ENCODE data around the gene TEN1.
"Not testable (repeated sequence)": the region's sequence is repeated elsewhere in the genome, so short reads cannot be mapped to it uniquely, and the experiment has no call there.

TEN1 gene

GRCh38 chr17:76022973-76023899 is 44.2 kb downstream of the TEN1 start:
- in situ Hi-C loops (cut with MboI; ENCODE audit: low sequenced_read_pairs) = no loop called here

GRCh38 chr17:76023900-76024237 is 44.8 kb downstream of the TEN1 start:
- in situ Hi-C loops (cut with MboI; ENCODE audit: low sequenced_read_pairs) = no loop called here

DNA sequence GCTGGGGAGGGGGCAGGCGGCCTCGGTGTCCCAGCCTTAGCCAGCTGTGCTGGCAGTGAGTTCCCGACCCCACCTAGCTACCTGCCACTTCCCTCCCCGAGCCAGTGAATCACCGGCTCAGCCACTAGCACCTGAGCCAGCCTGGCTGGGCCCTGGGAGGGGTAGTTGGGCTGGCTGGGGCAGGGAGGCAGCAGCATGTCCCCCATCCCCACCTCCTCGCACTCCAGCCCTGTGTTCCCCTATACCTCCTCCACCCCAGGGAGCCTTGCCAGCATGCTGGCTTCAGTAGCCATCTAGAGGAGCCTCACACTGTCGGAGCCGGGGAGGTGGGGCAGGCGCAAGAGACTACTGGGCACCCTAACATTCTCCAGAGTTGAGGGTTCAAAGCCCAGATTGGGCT is 45.3 kb downstream of the TEN1 start:
- in situ Hi-C loops (cut with MboI; ENCODE audit: low sequenced_read_pairs) = no loop called here

DNA sequence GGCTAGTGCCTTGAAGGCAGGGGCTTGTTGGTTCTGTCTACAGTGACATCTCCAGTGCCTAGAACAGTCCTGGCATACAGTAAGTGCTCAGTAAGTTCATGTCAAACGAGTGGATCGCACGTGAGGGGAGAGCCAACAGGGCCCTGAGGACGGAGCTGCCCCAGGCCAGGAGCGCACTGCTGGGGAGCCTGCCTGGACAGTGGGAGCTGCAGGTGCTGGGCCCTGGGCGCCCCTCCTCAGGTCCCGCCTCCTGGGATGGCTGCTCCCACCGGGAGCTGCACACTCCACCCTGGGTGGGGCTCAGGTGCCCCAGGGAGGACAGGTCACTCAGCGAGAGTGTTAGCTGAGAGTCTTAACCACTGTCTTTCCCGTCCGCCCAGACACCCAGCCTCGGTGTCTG is 46.3 kb downstream of the TEN1 start:
- in situ Hi-C loops (cut with MboI; ENCODE audit: low sequenced_read_pairs) = no loop called here

DNA sequence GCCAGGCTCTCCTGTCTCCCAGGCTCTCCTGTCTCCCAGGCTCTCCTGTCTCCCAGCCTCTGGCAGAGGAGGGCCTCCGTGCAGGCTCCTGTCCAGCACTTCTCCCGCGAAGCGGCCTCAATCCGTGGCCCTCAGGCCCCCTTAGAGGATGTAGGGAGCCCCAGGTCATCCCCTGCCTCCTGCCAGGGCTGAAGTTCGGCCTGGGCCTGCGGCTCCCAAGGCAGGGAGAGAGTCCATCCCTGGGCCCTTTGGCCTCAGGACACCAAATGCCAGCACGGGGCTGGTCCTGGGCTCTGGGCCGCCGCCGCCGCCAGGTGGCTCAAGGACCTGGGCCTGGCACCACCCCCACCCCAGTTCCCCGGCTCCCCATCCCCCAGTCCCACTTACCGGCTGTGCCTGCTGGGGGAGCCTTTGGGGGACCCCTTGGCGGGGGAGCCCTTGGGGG is 47.7 kb downstream of the TEN1 start:
- in situ Hi-C loops (cut with MboI; ENCODE audit: low sequenced_read_pairs) = no loop called here

DNA sequence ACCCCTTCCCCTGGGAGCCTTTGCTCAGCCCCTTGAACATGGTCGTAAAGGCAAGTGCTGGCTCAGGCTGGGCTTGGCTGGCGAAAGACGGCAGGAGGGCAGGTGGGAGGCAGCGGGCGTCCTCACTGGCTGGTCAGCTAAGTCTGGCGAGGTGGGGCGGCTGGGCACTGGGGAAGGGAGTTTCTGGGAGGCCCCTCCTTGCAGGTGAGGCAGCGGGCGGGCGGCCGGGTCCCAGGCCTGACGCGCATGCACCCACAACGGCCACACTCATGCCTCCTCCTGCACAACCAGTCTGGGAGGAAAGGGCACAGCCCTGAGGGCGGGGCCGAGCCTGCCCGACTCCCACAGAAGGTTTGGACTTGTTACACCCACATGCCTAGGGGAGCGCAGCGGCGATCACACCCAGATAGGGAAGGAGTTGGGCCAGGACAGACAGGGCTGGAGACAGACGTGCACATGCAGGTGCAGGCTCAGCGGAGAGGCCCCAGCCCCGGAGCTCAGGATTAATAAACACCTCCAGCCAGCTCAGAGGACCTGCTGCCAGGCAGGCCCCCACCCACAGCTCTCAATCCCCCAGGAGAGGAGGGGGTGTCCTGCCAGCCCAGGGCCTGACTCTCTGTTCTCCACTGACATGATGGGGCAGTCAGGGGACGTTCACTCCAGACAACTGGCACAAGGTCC is 48.3 kb downstream of the TEN1 start, which contains the start of gene EVPL:
Gene EVPL (minus strand): TSS at position 148 of the 681 bp plus-strand sequence. CDS start 108 bp downstream, at position 40.
- in situ Hi-C loops (cut with MboI; ENCODE audit: low sequenced_read_pairs) = no loop called here

DNA sequence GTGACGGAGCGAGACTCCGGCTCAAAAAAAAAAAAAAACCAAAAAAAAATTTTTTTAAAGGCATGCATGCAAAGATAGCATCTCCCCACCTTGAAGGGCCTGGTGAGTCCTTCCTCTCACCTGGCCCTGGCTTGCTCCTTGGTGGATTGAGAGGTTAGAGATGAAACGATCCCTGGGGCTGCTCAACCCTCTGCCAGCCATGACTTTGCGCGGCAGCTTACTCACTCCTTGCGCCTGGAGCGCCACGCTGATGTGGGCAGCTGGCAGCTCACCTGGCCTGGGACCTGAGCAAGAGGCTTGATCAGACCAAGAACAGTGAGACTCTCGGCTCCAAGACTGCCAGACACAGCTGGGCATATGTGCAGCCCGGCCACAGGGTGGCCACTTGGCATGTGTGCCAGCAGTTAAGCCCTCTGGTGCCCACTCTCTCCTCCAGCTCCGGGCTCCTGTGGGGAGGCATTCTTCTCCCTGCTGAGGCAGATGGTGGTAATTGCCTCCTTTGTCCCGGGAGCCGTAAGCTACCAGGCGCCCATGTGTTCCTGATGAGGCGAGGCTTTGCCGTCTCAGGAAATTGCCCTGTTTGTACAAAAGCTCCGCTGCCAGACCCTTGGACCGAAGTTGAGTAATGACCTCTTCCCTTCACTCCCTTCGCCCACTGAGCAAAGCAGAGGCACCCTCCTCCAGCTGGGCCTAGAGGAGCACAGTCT is 53.2 kb downstream of the TEN1 start:
- in situ Hi-C loops (cut with MboI; ENCODE audit: low sequenced_read_pairs) = no loop called here

DNA sequence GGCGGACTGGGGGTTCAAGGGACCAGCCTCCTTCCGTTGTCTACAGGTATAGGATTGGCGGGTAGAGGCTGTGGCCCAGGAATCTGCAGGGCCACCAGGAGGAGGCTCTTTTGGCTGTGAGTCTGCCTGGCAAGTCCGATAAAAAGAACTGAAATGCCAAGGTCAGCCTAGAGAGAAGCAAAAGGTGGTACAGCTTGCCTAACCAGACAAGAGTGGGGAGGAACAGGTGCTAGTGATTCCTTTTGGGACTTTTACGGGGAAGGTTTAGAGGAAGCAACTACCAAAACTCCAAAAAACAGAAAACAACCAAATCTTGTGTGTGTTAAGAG is 53.7 kb downstream of the TEN1 start:
- in situ Hi-C loops (cut with MboI; ENCODE audit: low sequenced_read_pairs) = no loop called here

DNA sequence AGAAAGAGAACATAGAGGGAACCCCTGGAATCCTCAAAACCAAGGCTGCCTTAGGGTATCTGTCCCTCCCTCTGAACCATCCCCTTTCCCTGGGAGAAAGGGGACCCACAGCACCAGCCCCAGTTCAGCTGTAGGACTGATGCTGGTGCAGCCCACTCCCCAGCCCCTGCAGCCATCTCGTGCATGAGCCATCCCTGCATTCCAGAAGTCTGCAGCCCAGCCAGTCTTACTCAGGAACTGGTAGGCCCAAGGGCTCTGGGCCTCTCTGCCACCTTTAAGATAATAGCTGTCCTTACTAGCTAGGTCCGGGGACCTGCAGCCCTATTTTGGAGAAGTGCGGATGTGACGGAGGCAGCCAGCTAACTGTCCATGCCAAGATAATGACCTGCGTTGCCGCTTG is 54.1 kb downstream of the TEN1 start:
- in situ Hi-C loops (cut with MboI; ENCODE audit: low sequenced_read_pairs) = no loop called here

DNA sequence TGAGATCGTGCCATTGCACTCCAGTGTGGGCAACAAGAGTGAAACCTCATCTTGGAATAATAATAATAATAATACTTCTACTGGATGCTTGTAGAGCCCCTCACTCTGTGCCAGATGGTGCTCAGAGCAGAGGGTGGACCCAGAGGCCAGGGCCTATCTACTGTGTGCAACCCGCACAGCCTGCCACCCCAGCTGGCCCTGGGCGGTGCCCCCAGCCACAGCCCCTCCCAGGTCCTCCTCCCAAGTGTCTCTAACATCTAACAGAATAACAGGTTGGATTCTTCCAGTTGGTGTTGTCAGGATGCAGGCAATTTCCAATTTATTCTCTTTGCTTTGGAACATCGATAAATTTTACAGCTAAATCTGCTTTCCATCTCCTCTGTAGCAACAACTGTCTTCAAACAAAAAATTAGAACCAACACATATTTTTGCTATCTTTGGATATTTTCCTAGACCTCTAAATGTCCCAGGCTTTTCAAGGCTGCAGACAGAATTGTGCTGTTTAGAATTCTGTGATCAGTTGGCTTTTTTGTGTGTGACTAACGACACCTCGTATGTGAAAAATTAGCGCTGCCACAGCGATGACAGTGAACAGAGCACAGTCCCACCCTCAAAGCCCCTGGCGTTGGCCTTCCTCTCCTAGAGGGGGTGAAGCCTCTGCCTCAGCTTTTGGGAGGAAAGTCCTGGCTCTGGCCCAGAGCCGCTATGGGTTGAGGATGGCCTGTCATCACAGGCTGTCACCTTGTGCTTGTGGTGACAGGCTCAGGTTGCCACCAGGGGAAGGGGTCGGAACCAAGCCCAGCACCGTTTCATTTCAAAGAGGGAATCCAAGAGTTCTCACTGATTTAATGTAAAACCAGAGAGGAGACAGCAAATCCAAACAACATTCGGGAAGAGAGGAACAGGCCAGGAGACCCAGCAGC is 55.6 kb downstream of the TEN1 start:
- in situ Hi-C loops (cut with MboI; ENCODE audit: low sequenced_read_pairs) = no loop called here

DNA sequence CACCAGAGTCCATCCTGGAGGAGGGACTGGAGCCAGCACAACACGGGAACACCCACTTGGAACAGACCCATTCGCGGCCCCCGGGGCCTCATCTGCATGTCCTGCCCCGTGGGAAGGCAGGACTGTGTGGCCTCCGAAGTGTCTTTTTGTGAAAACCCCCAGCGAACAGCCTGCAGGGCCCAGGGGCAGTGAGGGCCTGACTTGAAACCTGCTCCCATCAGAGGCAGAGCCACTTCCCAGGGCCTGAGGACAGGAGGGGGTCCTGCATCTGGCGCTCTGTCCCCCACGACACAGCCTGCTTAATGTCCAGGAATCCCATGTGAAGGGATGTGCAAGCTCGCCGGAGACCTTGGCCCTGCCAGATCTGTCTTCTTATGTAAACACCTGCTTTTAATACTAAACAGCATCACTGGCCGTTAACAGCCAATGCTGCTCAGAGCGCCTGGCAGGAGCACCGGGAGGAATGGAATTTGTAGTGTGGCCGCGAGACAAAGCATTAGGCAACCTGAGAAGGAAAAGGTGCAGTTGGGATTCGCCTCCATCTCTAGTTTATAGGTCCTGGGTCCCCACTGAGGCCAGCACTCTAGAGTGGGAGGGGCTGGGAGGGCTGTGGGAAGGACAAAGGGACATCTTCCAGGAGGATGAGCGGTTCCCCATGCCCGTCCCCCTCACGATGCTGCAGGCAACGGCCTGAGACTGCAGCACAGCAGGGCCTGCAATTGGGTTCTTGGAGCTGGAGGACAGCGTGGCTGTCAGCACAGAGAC is 57.6 kb downstream of the TEN1 start:
- in situ Hi-C loops (cut with MboI; ENCODE audit: low sequenced_read_pairs) = no loop called here

DNA sequence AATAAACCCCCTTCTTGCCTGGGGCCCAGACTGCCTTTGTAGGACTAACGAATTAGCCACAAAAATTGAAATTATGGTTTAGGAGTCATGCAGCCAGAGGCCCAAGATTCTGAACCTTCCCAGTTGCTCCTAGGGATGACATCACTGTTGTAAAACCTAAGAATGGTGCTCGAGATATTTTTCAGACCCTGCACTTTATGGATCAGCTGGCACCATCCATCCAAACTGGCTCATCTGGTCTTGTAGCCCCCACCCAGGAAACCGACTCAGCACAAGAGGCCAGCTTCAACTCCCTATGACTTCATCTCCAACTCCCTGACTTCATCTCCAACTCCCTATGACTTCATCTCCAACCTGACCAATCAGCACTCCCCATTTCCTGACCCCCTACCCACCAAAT is 59.0 kb downstream of the TEN1 start:
- in situ Hi-C loops (cut with MboI; ENCODE audit: low sequenced_read_pairs) = no loop called here

GRCh38 chr17:76039121-76039520 is 60.1 kb downstream of the TEN1 start:
- in situ Hi-C loops (cut with MboI; ENCODE audit: low sequenced_read_pairs) = no loop called here

DNA sequence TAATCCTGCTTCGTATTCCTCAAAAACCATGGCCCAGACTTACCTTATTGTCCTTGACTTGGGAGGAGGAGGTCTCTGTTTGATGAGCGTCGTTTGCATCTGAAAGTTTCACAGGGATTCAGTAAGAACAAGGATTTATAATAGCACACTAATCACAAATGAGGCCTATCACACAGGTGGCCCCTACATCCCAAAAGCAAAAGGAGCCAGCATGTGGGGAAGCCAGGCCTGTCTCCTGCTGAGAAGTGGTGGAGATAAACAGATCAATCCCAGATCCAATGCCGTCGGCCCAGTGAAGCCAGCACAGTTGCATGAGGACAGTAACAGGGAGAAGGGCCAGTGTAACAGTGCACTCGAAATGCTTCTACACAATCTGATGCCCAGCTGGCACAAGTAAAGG is 61.3 kb downstream of the TEN1 start:
- in situ Hi-C loops (cut with MboI; ENCODE audit: low sequenced_read_pairs) = no loop called here

- in situ Hi-C loops (cut with MboI; ENCODE audit: low sequenced_read_pairs) = not testable (repeated sequence)
Measured at GRCh38 chr17:76042868-76043267, 63.8 kb downstream of the TEN1 start.

DNA sequence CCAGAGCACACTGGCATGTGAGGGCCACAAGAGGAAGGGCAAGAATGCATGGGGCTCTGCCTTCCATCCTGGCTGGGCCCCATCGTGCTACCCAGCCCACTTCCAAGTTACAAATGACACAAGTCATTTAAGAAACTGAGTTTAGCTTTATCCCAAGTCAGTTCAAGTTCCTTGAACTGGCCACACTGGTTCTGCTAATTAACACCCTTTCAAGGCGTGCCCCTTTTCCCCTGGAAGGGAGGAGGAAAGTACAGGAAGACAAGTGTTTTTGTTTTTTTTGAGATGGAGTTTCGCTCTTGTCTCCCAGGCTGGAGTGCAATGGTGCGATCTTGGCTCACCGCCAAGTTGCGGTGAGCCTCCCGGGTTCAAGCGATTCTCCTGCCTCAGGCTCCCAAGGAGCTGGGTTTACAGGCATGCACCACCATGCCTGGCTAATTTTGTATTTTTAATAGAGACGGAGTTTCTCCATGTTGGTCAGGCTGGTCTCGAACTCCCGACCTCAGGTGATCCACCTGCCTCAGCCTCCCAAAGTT is 65.5 kb downstream of the TEN1 start:
- in situ Hi-C loops (cut with MboI; ENCODE audit: low sequenced_read_pairs) = not testable (repeated sequence)

DNA sequence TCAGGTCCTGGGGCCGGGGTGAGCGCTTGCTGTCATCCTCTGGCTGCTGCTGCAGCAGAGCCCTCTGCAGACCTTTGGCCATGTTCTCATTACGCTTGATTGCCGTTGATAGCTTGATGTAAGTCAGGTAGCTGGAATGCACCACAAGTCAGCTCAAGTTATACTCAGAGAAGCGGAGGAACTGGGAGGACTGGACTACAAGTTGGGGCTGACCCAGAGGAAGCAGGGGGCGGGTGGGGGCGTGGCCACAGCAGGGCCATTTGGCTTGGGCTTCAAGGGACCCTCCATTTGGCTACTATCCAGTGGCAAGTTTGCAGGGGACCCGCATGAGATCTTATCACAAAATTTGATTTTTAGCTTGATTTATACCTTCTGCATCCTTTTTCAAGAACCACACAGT is 67.0 kb downstream of the TEN1 start:
- in situ Hi-C loops (cut with MboI; ENCODE audit: low sequenced_read_pairs) = no loop called here

GRCh38 chr17:76048025-76048605 is 69.1 kb downstream of the TEN1 start:
- in situ Hi-C loops (cut with MboI; ENCODE audit: low sequenced_read_pairs) = no loop called here

DNA sequence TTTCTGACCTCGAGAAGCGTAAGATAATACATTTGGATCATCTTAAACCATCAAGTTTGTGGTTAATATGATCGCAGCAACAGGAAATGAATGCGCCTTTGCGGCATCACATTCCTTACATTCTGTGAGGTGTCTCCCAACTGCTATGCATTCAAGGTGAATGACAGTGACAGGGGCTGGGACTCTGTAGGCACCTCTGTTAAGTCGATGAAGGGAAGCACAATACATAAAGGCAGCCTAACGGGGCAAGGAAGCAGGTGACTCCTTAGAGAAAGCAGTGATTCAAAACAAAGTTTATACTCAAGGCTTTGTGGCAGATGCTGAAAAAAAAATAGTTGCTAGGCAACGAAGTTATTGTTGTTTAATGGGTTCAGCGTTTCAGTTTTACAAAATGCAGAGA is 69.7 kb downstream of the TEN1 start:
- in situ Hi-C loops (cut with MboI; ENCODE audit: low sequenced_read_pairs) = no loop called here

Measured in HL-60/S4 treated with retinoic acid at 250 ng/mL for 4 days and 3 days (cell line).